Measurements from ENCODE around the gene OLFM1. TPM values are rescaled to one million over a fixed set of nuclear protein-coding genes. Genes with fewer than 3 reads are reported as not detected.
A peak's percentile ranks its signal among the peaks of the same experiment; 100 is the strongest.

Gene OLFM1
- total and polyA plus RNA-seq, 7 donors = 4.8 to 23.1 (median 11.2) TPM

DNA sequence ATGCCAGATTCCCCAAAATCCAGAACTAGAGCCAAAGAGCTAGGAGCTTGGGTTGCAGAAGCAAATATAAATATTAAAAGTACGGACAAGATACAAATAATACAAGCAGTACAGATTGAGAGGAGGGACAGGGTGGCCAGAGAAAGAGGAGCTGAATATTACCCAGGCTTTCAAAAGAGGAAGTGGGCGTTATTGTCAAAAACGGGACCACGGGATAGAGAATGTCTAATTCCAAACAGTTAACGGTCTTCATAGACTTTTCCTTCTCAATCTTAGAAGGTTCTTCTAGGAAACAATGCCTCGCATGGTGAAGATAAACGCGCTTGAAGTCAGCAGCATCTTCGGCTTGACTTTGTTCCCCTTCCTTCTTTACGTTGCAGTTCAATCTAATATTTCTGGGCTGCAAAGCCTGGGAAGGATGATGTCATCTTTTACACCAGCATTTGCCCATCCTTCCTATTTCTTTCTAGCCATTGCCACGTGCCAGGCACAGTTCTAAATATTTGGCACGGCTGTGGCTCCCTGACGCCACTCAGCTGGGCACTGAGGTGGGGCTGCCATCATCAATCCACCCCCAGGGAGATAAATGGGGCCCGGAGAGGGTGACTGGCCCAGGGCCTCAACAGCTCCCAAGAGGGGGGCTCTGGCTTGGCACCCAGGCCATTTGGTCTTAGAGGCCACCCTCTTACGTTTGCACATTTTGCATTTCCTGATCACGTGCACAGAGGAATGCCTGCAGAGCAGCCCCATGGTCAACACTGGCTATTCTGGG, 16.3 kb upstream of the OLFM1 start:
- no peaks in the 10 kb centered on the region for H3K4me1 ChIP-seq
- ATAC-seq (no peak), DNase-seq (no peak)
- H3K27me3 ChIP-seq (ENCODE audit: insufficient read depth in 3 of 3, low read length in 2 of 3) = peaks cover 0 to 62% (median 18%) of the 10 kb centered on the region in 3 donors
- intact Hi-C loops (cut with DNase I) = no loop called here
- WGBS, 3 donors = 55 to 66% (median 58%) methylated on average over 16 of the region's 16 CpGs
- no peak overlapping the region for H3K27ac ChIP-seq
- no peaks in the 10 kb centered on the region for H3K36me3 ChIP-seq (ENCODE audit: insufficient read depth in 1 of 2, low read depth in 1 of 2)
- no peaks in the 10 kb centered on the region for H3K9me3 ChIP-seq
- H3K4me3 ChIP-seq = no peak overlapping the region
- TF ChIP-seq, protein P1, sequence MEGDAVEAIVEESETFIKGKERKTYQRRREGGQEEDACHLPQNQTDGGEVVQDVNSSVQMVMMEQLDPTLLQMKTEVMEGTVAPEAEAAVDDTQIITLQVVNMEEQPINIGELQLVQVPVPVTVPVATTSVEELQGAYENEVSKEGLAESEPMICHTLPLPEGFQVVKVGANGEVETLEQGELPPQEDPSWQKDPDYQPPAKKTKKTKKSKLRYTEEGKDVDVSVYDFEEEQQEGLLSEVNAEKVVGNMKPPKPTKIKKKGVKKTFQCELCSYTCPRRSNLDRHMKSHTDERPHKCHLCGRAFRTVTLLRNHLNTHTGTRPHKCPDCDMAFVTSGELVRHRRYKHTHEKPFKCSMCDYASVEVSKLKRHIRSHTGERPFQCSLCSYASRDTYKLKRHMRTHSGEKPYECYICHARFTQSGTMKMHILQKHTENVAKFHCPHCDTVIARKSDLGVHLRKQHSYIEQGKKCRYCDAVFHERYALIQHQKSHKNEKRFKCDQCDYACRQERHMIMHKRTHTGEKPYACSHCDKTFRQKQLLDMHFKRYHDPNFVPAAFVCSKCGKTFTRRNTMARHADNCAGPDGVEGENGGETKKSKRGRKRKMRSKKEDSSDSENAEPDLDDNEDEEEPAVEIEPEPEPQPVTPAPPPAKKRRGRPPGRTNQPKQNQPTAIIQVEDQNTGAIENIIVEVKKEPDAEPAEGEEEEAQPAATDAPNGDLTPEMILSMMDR (IDR thresholded peaks at IDR 0.05) = no peak

DNA sequence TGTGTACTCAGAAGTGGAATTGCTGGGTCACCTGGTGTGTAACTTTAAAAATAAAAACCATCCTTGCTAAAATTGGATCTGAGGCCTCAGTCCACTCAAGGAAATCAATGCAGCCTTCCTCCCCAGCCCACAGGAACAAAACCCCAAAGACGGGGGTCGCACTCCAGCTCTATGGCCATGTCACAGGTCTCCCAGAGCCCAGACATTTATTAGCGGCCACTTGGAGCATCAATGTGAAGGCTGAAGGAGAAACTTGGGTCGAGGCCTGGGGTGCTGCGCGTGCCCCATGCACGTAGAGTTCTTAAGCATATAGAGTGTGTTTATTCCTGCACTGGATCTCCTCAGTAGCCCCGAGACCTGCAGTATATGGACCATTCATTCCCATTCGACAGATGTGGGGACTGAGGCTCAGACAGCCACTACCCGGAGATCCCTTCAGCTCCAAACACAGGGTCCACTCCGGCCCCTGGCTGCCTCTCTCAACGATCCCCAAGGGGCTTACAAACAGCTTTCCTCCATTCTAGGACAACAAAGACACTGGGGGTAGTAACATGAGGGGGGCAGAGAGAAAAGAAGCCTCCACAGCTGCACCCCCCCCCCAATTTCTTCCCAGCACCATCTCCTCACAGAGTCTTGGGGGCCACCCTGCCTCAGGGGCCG, 14.3 kb upstream of the OLFM1 start:
- Histone ChIP-seq H3K27me3 (ENCODE audit: insufficient read depth in 3 of 3, low read length in 2 of 3) (peaks cover 0 to 65% (median 8%) of the 10 kb centered on the region in 3 donors), H3K36me3 (ENCODE audit: insufficient read depth in 1 of 2, low read depth in 1 of 2) (no peaks in the 10 kb centered on the region), H3K27ac (no peak overlapping the region), H3K4me3 (no peak overlapping the region), H3K9me3 (no peaks in the 10 kb centered on the region), H3K4me1 (no peaks in the 10 kb centered on the region)
- TF ChIP-seq, protein P1 (IDR thresholded peaks at IDR 0.05) = no peak
- DNase-seq = no peak
- 79 to 83% (median 82%) methylated on average over 12 to 13 of the region's 13 CpGs for WGBS, 3 donors
- ATAC-seq = no peak
- intact Hi-C loops (cut with DNase I) = no loop called here

DNA sequence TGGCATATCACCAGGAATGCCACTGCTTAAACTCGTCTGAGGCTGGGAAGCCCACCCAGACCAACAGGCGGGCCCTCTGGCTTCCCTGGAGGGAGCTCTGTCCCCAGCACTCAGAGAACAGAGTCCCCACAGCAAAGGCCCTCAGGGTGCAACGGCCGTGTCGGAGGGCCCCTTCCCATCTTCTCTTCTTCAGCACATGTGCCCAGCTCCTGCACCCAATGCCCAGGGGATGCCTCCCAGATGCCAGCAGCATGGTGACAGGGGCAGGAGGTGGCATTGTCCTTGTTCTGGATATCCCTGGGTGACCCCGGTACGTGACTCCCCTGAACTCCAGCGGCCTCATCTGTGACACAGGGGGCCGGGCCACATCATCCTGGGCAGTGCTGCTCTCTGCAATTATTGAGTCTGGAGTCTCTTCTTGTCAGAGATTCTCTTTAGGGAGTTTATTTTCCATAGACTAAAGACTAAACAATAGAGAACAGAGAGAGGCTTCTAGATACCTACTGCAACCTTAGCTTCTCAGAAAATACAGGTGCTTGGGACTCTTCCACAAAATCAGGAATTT, 13.6 kb upstream of the OLFM1 start:
- TF ChIP-seq, protein P1 (IDR thresholded peaks at IDR 0.05) = no peak
- intact Hi-C loops (cut with DNase I) = no loop called here
- ATAC-seq = no peak
- Histone ChIP-seq H3K27ac (no peak overlapping the region), H3K27me3 (ENCODE audit: insufficient read depth in 3 of 3, low read length in 2 of 3) (peaks cover 0 to 65% (median 8%) of the 10 kb centered on the region in 3 donors), H3K36me3 (ENCODE audit: insufficient read depth in 1 of 2, low read depth in 1 of 2) (no peaks in the 10 kb centered on the region), H3K4me1 (no peaks in the 10 kb centered on the region), H3K9me3 (no peaks in the 10 kb centered on the region), H3K4me3 (no peak overlapping the region)
- 81 to 83% (median 83%) methylated on average over 9 of the region's 9 CpGs for WGBS, 3 donors
- no peak for DNase-seq

DNA sequence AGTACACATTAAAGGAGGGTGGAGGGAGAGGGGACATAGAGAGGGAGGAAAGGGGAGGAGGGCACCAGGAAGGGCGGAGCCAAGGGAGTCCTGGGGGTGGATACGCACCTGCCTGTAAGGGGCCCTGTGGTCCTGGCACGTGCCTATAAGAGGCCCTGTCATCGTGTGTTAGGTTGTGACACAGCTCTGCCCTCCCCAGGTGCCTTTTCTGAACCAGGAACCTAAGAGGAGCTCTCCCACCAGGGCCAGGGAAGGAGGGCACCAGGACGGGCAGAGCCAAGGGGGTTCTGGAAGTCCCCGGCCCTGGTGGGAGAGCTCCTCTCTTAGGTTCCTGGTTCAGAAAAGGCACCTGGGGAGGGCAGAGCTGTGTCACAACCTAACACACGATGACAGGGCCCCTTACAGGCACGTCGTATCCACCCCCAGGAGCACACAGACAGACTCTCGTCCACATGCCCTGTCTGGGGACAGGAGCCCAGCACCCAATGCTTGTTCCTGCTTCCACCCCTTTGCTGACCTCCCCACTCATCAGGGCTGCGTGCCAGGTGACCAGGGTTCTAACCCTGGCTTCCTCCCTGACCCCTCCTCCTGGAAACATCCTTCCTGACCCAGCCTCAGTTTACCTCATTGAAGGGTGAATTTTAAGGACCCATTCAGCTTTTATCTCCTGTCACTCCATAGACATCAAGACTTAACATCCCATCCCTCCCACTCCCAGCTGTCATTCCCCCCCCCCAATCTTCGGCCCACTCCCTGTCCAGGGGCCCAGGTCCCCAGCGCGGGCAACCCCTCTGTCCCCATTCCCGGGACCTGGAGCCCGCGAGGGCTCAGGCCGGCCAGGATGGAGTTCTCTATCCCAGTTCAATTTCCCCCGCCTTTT, 12.9 kb upstream of the OLFM1 start:
- Histone ChIP-seq H3K27ac (no peak overlapping the region), H3K27me3 (ENCODE audit: insufficient read depth in 3 of 3, low read length in 2 of 3) (peaks cover 0 to 68% (median 8%) of the 10 kb centered on the region in 3 donors), H3K4me1 (no peaks in the 10 kb centered on the region), H3K9me3 (no peaks in the 10 kb centered on the region), H3K36me3 (ENCODE audit: insufficient read depth in 1 of 2, low read depth in 1 of 2) (no peaks in the 10 kb centered on the region), H3K4me3 (peak overlapping the region; percentile 63)
- 37 to 44% (median 41%) methylated on average over 19 of the region's 19 CpGs for WGBS, 3 donors
- DNase-seq (no peak), ATAC-seq (no peak)
- intact Hi-C loops (cut with DNase I) = no loop called here
- TF ChIP-seq, protein P1 (IDR thresholded peaks at IDR 0.05) = no peak

All from psoas muscle (tissue), 8 donors.